Uterus (tissue), 2 donors: ENCODE data around the gene ZNF428.

Experiments used
- POLR2A ChIP-seq, 2 donors: fragments of 450-650 bp; IDR thresholded peaks; one replicate each; pipeline ENCODE4 v1.6.1; 2016; ENCODE audit warnings: antibody characterized with exemption in 2 of 2, mild to moderate bottlenecking in 1 of 2, moderate library complexity in 1 of 2
- TF ChIP-seq, protein P1 (sequence below), 4 experiments: fragments of 200-600 bp in 2 of 4; fragments of 450-650 bp in 2 of 4; sonication (generic) in 2 of 4; IDR thresholded peaks; one replicate each; pipeline ENCODE4 v1.5.1; 2016 to 2019; ENCODE audit warnings: antibody characterized with exemption in 4 of 4, mild to moderate bottlenecking in 2 of 4, moderate library complexity in 1 of 4

DNA sequence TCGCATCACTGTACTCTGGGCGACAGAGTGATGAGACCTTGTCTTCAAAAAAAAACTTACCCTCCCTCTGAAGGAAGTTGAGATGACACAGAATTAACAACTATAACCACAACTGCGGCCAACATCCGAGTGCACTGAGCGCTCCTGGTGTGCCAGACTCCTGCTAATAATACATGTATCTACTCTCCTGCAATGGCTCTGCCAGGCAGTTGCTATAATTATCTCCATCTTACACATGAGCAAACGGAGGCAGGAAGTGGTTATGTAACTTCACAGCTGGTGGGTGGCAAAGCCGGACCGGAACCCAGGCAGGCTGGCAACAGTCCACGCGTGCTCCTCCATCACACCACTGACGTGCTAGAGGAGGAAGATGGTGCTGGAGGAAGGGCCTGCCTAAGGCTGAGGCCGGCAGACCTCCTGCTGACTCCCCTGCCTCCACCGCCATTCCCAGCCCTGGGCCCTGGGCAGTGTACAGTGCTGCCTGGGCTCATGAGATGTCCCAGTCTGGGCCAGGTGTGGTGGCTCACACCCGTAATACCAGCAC is 56.7 kb downstream of the ZNF428 start:
- TF ChIP-seq, protein P1, sequence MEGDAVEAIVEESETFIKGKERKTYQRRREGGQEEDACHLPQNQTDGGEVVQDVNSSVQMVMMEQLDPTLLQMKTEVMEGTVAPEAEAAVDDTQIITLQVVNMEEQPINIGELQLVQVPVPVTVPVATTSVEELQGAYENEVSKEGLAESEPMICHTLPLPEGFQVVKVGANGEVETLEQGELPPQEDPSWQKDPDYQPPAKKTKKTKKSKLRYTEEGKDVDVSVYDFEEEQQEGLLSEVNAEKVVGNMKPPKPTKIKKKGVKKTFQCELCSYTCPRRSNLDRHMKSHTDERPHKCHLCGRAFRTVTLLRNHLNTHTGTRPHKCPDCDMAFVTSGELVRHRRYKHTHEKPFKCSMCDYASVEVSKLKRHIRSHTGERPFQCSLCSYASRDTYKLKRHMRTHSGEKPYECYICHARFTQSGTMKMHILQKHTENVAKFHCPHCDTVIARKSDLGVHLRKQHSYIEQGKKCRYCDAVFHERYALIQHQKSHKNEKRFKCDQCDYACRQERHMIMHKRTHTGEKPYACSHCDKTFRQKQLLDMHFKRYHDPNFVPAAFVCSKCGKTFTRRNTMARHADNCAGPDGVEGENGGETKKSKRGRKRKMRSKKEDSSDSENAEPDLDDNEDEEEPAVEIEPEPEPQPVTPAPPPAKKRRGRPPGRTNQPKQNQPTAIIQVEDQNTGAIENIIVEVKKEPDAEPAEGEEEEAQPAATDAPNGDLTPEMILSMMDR (IDR thresholded peaks at IDR 0.05): no peak
- TF ChIP-seq POLR2A (IDR thresholded peaks at IDR 0.05): no peak
